K562 (cell line): ENCODE data around the gene AMPD1. TPM values are rescaled to one million over a fixed set of nuclear protein-coding genes. Genes with fewer than 3 reads are reported as not detected.

Experiments
- ATAC-seq: fragments of 200-7000 bp; cut with Tn5 transposase; 3 replicates; pipeline ENCODE4 v1.9.1; 2020; ENCODE audit warnings: moderate library complexity
- BruUV-seq: library from RNA; stranded (reverse); fragments of 400-500 nt; replicated peaks from 2 replicates; lab custom pipeline; 2021; lab: Mats Ljungman, UMichigan
- CTCF ChIA-PET: fragments of 300-600 bp; formaldehyde crosslinking; extraction: SDS; loops from one replicate; lab custom pipeline; 2021; ENCODE audit warnings: low intra/inter-chr PET ratio; lab: Yijun Ruan, JAX
- POLR2A ChIA-PET: fragments of 300-600, 350-650 bp; sonication (Branson Sonifier 250); formaldehyde crosslinking; extraction: SDS; loops from one replicate; lab custom pipeline; 2021; ENCODE audit warnings: antibody characterized with exemption, inconsistent platforms; lab: Yijun Ruan, JAX
- DNase-seq, 4 experiments: peaks; one replicate each; pipeline versions ENCODE4 v3.0.0 to v3.0.0-alpha.2; 2011 to 2018; ENCODE audit warnings: low spot score in 3 of 4, mixed read lengths in 3 of 4; ENCODE audit errors: extremely low read depth in 1 of 4
- FAIRE-seq: peaks from 2 replicates; lab custom pipeline; 2011; peaks lifted over from hg19 to GRCh38; lab: Jason Lieb, UNC
- H2AFZ ChIP-seq: 2 replicates; pipeline ENCODE4 v1.6.0; 2011; ENCODE audit warnings: low read depth, low read length, control low read depth, inconsistent platforms
- H3K27ac ChIP-seq: fragments of 200-600 bp; 3 replicates; pipeline ENCODE4 v1.8.0; 2011; ENCODE audit warnings: low read depth, mild to moderate bottlenecking, control low read depth, inconsistent platforms, low read length, moderate library complexity, mixed read lengths; ENCODE audit errors: extremely low read depth
- H3K27me3 ChIP-seq, 2 experiments: fragments of 300-600 bp in 1 of 2; 2 replicates in 1 of 2; 3 replicates in 1 of 2; pipeline versions ENCODE4 v1.6.0 to v1.8.0; 2011; ENCODE audit warnings: inconsistent platforms in 2 of 2, low read length in 2 of 2, mild to moderate bottlenecking in 1 of 2, mixed read lengths in 1 of 2, moderate library complexity in 1 of 2; ENCODE audit not compliant: control insufficient read depth in 2 of 2, insufficient read depth in 2 of 2
- H3K36me3 ChIP-seq: fragments of 300-600 bp; 3 replicates; pipeline ENCODE4 v1.8.0; 2011; ENCODE audit warnings: mild to moderate bottlenecking, low read length, inconsistent platforms; ENCODE audit not compliant: control insufficient read depth, insufficient read depth
- H3K4me1 ChIP-seq, 2 experiments: fragments of 200-600 bp in 1 of 2; replicated peaks in 1 of 2; 2 replicates in 1 of 2; 3 replicates in 1 of 2; pipeline versions ENCODE4 v1.5.1 to v1.8.0; 2011; ENCODE audit warnings: inconsistent platforms in 2 of 2, low read length in 2 of 2, mild to moderate bottlenecking in 1 of 2, mixed read lengths in 1 of 2, moderate library complexity in 1 of 2; ENCODE audit not compliant: control insufficient read depth in 2 of 2, insufficient read depth in 2 of 2
- H3K4me2 ChIP-seq: 2 replicates; pipeline ENCODE4 v1.6.1; 2011; ENCODE audit warnings: low read length, control low read depth, inconsistent platforms, mixed read lengths; ENCODE audit not compliant: insufficient read depth
- H3K4me3 ChIP-seq: fragments of 200-600 bp; sonication (generic), shearing (Covaris generic); 2 replicates; pipeline ENCODE4 v1.5.1; 2016; ENCODE audit warnings: control low read depth, inconsistent platforms
- H3K79me2 ChIP-seq: fragments of 200-600 bp; 3 replicates; pipeline ENCODE4 v1.8.0; 2011; ENCODE audit warnings: low read length, inconsistent platforms; ENCODE audit not compliant: control insufficient read depth, insufficient read depth
- H3K9ac ChIP-seq, 2 experiments: 2 replicates each; pipeline versions ENCODE4 v1.6.0 to v1.6.1; 2011; ENCODE audit warnings: low read depth in 2 of 2, low read length in 2 of 2, control low read depth in 1 of 2, inconsistent platforms in 1 of 2, mild to moderate bottlenecking in 1 of 2, mixed read lengths in 1 of 2; ENCODE audit not compliant: insufficient read depth in 1 of 2
- H3K9me1 ChIP-seq: one replicate; pipeline ENCODE4 v1.6.0; 2011; ENCODE audit warnings: inconsistent platforms, mild to moderate bottlenecking, low read length, moderate library complexity; ENCODE audit not compliant: control insufficient read depth, insufficient read depth
- H3K9me3 ChIP-seq: replicated peaks from 2 replicates; pipeline ENCODE4 v1.5.1; 2011; ENCODE audit warnings: low read depth, low read length, inconsistent platforms; ENCODE audit not compliant: control insufficient read depth, insufficient read depth
- H4K20me1 ChIP-seq: replicated peaks from 2 replicates; pipeline ENCODE4 v1.6.1; 2011; ENCODE audit warnings: low read length, inconsistent platforms, mixed read lengths; ENCODE audit not compliant: control insufficient read depth, insufficient read depth
- EP300 ChIP-seq: IDR thresholded peaks from 2 replicates; pipeline ENCODE4 v1.6.1; 2012; ENCODE audit warnings: low read length, improper control_type of control experiment
- FOXP1 ChIP-seq: sonication (generic); formaldehyde crosslinking; IDR thresholded peaks from 2 replicates; pipeline ENCODE4 v1.8.0; 2022; ENCODE audit warnings: mild to moderate bottlenecking, missing genetic modification reagents
- HDAC1 ChIP-seq, 2 experiments: fragments of 450-650 bp; IDR thresholded peaks; 2 replicates each; pipeline ENCODE4 v1.6.1; 2016 to 2017; ENCODE audit warnings: inconsistent platforms in 1 of 2, mild to moderate bottlenecking in 1 of 2, moderate library complexity in 1 of 2
- IRF9 ChIP-seq: fragments of 450-650 bp; IDR thresholded peaks from 2 replicates; pipeline ENCODE4 v1.6.1; 2016; ENCODE audit warnings: missing biosample characterization, missing genetic modification characterization
- KLF13 ChIP-seq: fragments of 450-650 bp; IDR thresholded peaks from 2 replicates; pipeline ENCODE4 v1.6.1; 2016; ENCODE audit warnings: missing genetic modification characterization, low read depth, mild to moderate bottlenecking, missing compliant biosample characterization, moderate library complexity, borderline replicate concordance
- L3MBTL2 ChIP-seq: fragments of 450-650 bp; IDR thresholded peaks from 2 replicates; pipeline ENCODE4 v1.6.1; 2016; ENCODE audit warnings: mild to moderate bottlenecking, moderate library complexity
- POLR2H ChIP-seq: IDR thresholded peaks from 2 replicates; pipeline ENCODE4 v1.6.1; 2016; ENCODE audit warnings: missing genetic modification characterization, low read depth, mild to moderate bottlenecking, control low read depth, missing compliant biosample characterization, moderate library complexity
- SAFB ChIP-seq: fragments of 200-400 bp; formaldehyde crosslinking; IDR thresholded peaks from 2 replicates; pipeline ENCODE4 v1.6.1; 2017; ENCODE audit warnings: low read depth, low read length, borderline replicate concordance
- SMAD3 ChIP-seq: fragments of 450-650 bp; formaldehyde crosslinking; conservative IDR thresholded peaks from 2 replicates; pipeline ENCODE4 v1.4.0; 2020; ENCODE audit warnings: mild to moderate bottlenecking
- SMARCE1 ChIP-seq: fragments of 450-650 bp; IDR thresholded peaks from 2 replicates; pipeline ENCODE4 v1.7.1; 2016; ENCODE audit warnings: mild to moderate bottlenecking
- SOX6 ChIP-seq: fragments of 450-650 bp; IDR thresholded peaks from 2 replicates; pipeline ENCODE4 v1.6.1; 2014; ENCODE audit warnings: mild to moderate bottlenecking
- TBP ChIP-seq: optimal IDR thresholded peaks from 2 replicates; pipeline ENCODE3; 2011; ENCODE audit warnings: low read depth, low read length, improper control_type of control experiment
- ZBTB43 ChIP-seq: sonication (generic); formaldehyde crosslinking; IDR thresholded peaks from 2 replicates; pipeline ENCODE4 v1.8.0; 2023; ENCODE audit warnings: mild to moderate bottlenecking, missing genetic modification reagents
- ZNF274 ChIP-seq: IDR thresholded peaks from 2 replicates; pipeline ENCODE4 v1.6.1; 2011; ENCODE audit warnings: low read depth, mild to moderate bottlenecking, low read length, moderate library complexity, borderline replicate concordance
- ZNF3 ChIP-seq: fragments of 250-450 bp; sonication (Bioruptor Pico); IDR thresholded peaks from 2 replicates; pipeline ENCODE4 v1.5.0; 2021; ENCODE audit warnings: mild to moderate bottlenecking, moderate library complexity
- WGBS: fragments of 100-300 bp; shearing (Covaris generic); methylation state at CpG from one replicate; pipeline ENCODE4 v1.1.6; 2016; ENCODE audit warnings: low coverage, mixed read lengths; ENCODE audit not compliant: insufficient coverage; ENCODE audit errors: missing lambda C conversion rate; 5-methylcytosine and 5-hydroxymethylcytosine counted together
- in situ Hi-C: fragments of 300-500 bp; cut with MboI; formaldehyde crosslinking; loops from 4 replicates; pipeline ENCODE4 v1.15.0; 2018; ENCODE audit warnings: inconsistent platforms, mixed read lengths
- intact Hi-C: fragments of 100-400 bp; cut with micrococcal nuclease; formaldehyde crosslinking; loops from 2 replicates; pipeline ENCODE4 v1.14.2; 2022
- polyA plus RNA-seq, 8 experiments: library from polyadenylated mRNA; depleted of rRNA in 4 of 8; stranded (reverse) in 5 of 8; unstranded in 3 of 8; fragments of >200 nt; fragmentation: Nextera tagmentation in 2 of 8; fragmentation: Illumina TruSeq in 1 of 8; extraction: Ambion mirVana in 2 of 8; extraction: Trizol in 1 of 8; gene quantifications; 2 replicates each; pipeline versions ENCODE4 v1.2.1 to v1.2.3, GENCODE V29; 2011 to 2014; ENCODE audit warnings: inconsistent platforms in 1 of 8, missing spikeins in 1 of 8
- total RNA-seq, 7 experiments: library from RNA; depleted of rRNA in 6 of 7; stranded (reverse); fragments of >200 nt in 6 of 7; fragmentation: Illumina TruSeq in 2 of 7; extraction: Trizol in 2 of 7; gene quantifications; 2 replicates each; pipeline versions ENCODE4 v1.2.1 to v1.2.3, GENCODE V29; 2011 to 2021; ENCODE audit warnings: low replicate concordance in 1 of 7

AMPD1 gene
- total and polyA plus RNA-seq, 9 of the 15 experiments (the other 6 are each of a cell fraction or from before 2014, with no cell fraction given), result 0.04 to 0.17 TPM; not detected in 7

DNA sequence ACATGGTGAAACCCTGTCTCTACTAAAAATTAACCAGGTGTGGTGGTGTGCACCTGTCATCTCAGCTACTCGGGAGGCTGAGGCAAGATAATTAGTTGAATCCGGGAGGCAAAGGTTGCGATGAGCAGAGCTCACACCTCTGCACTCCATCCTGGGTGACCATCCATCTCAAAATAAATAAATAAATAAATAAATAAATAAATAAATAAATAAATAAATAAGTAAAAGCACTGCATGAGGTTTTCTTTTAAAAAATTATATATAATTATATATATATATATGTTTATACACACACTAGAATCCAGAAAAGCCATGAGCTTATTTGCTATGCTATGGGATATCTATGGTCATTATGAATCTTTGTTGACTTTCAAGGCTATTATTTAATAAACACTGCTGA, 2.4 kb downstream of the AMPD1 start (continued):
- TF ChIP-seq KLF13, result no peak

- CTCF ChIA-PET, result no interaction called here
- ATAC-seq, result no peak
- no TSS peak for BruUV-seq
- intact Hi-C loops, result no loop called here
- no peaks in the 10 kb centered on the region for H3K9me1 ChIP-seq
- TF ChIP-seq SMAD3, result no peak
- no peak for TF ChIP-seq SMARCE1
- TF ChIP-seq ZBTB43 (CRISPR knock-in tag), result no peak
- TF ChIP-seq SAFB, result no peak
- no peak for TF ChIP-seq ZNF274
- no peak for TF ChIP-seq EP300
- TF ChIP-seq L3MBTL2, result no peak
- no peak for TF ChIP-seq ZNF3 (CRISPR knock-in tag)
- TF ChIP-seq SOX6, result no peak
- no peak for TF ChIP-seq FOXP1 (CRISPR knock-in tag)
- TF ChIP-seq TBP, result no peak
- no peak for TF ChIP-seq IRF9
- no peak for TF ChIP-seq POLR2H (tag)
- no peak for TF ChIP-seq HDAC1 (IDR thresholded peaks at IDR 0.05)
- no peaks in the 10 kb centered on the region for H4K20me1 ChIP-seq
- in situ Hi-C loops, result no loop called here
- H3K9me3 ChIP-seq, result no peaks in the 10 kb centered on the region
- no peak overlapping the region for H2AFZ ChIP-seq
- no peak for FAIRE-seq
- 3% methylated on average over 2 of the region's 2 CpGs for WGBS
- H3K9ac ChIP-seq, result no peak overlapping the region
- POLR2A ChIA-PET, result no interaction called here
- no peak overlapping the region for H3K4me3 ChIP-seq
- peaks cover 4 to 13% of the 10 kb centered on the region in 2 experiments; a peak in 4 of 5 replicates for H3K27me3 ChIP-seq
- no peaks in the 10 kb centered on the region for H3K79me2 ChIP-seq
- no peaks in the 10 kb centered on the region for H3K36me3 ChIP-seq
- DNase-seq, result no peak
- no peaks in the 10 kb centered on the region for H3K4me1 ChIP-seq
- H3K4me2 ChIP-seq, result no peak overlapping the region
- H3K27ac ChIP-seq, result no peak overlapping the region
Measured at GRCh38 chr1:114691061-114691460, 4.3 kb downstream of the AMPD1 start.
